HG02642 (cell line): ENCODE results near the gene HBA1.
"Not testable (repeated sequence)": the region's sequence is repeated elsewhere in the genome, so short reads cannot be mapped to it uniquely, and the experiment has no call there.

Experiments
- ATAC-seq: cut with Tn5 transposase; IDR thresholded peaks from one replicate; pipeline ENCODE4 v1.9.1; 2021; ENCODE audit warnings: mild to moderate bottlenecking; ENCODE audit not compliant: unreplicated experiment, poor library complexity

Gene HBA1

DNA sequence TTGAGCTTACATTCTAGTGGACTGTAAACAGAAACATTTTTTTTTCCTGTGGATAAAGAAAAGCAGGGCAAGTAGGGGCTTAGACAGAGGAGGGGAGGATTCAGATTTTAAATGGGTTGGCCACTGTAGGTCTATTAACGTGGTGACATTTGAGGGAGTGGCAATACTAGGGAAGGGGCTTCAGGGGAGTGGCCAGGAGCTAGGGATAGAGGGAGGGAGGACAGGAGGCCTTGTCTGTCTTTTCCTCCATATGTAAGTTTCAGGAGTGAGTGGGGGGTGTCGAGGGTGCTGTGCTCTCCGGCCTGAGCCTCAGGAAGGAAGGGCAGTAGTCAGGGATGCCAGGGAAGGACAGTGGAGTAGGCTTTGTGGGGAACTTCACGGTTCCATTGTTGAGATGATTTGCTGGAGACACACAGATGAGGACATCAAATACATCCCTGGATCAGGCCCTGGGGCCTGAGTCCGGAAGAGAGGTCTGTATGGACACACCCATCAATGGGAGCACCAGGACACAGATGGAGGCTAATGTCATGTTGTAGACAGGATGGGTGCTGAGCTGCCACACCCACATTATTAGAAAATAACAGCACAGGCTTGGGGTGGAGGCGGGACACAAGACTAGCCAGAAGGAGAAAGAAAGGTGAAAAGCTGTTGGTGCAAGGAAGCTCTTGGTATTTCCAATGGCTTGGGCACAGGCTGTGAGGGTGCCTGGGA, 17.2 kb upstream of the HBA1 start:
- no peak for ATAC-seq

GRCh38 chr16:160242-160641, 16.2 kb upstream of the HBA1 start:
- not testable (repeated sequence) for ATAC-seq

DNA sequence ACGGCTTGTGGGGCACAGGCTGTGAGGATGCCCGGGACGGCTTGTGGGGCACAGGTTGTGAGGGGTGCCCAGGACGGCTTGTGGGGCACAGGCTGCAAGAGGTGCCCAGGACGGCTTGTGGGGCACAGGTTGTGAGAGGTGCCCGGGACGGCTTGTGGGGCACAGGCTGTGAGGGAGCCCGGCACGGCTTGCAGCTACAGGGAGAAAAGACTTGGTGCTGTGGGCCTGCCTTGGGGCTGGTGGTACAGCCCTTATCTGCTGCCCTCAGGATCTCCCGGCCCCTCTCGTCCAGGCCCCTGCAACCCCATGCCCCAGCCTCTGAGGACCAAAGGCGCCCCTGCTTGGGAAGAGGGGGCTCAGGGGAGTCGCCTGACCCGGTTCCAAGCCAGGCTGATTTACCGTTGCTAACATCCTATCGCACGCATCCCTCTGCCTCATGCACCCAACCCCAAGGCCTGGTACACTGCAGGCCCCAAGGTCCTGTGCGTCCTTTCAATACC, 15.7 kb upstream of the HBA1 start:
- no peak for ATAC-seq

- ATAC-seq = no peak
Measured at GRCh38 chr16:162271-162991, 14.0 kb upstream of the HBA1 start.

DNA sequence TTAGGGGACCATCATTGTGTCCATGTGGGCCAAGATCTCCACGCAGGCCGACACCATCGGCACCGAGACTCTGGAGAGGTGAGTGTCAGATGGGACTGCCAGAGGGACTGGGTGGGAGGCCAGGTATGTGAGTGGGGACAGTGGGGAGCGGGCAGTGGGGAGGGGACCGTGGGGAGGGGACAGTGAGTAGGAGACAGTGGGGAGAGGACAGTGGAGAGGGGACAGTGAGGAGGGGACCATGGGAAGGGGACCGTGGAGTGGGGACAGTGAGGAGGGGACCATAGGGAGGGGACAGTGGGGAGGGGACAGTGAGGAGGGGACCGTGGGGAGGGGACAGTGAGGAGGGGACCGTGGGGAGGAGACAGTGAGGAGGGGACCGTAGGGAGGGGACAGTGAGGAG, 13.3 kb upstream of the HBA1 start:
- not testable (repeated sequence) for ATAC-seq

DNA sequence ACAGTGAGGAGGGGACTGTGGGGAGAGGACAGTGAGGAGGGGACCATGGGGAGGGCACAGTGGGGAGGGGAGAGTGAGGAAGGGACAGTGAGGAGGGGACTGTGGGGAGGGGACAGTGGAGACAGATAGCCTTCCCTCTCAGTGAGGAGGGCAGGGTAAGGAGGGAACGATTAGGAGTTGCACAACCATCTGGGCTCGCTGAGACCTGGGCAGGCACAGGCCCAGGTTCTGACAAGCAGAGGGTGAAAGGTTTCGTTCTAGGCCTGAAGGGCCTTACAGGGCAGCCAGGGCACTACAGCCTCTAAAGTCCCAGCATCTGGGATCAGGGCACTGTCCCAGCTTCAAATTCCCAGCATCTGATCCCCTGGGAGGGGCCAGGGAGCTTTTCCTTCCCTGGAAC, 12.8 kb upstream of the HBA1 start:
- not testable (repeated sequence) for ATAC-seq

DNA sequence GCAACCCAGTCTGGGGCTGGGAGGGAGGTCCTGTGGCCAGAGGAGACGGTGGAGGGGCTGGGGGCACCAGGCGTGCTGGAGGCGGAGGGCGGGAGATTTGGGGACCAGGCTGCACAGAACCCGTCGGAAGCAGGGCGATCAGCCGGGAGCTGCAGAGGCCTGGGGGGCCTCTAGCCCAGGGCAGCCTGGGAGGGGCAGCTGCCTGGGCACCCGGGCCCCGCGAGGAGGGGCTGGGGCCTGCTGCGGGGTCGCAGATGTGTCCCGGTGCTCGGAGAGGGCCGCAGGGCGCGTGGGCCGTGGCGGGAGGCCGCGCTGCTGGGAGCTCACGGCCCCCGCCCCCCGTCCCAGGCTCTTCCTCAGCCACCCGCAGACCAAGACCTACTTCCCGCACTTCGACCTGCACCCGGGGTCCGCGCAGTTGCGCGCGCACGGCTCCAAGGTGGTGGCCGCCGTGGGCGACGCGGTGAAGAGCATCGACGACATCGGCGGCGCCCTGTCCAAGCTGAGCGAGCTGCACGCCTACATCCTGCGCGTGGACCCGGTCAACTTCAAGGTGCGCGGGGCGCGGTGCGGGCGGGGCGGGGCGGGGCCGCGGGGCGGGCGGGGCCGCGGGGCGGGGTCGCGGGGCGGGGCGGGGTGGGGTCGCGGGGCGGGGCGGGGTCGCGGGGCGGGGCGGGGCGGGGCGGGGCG, 12.2 kb upstream of the HBA1 start:
- not testable (repeated sequence) for ATAC-seq

DNA sequence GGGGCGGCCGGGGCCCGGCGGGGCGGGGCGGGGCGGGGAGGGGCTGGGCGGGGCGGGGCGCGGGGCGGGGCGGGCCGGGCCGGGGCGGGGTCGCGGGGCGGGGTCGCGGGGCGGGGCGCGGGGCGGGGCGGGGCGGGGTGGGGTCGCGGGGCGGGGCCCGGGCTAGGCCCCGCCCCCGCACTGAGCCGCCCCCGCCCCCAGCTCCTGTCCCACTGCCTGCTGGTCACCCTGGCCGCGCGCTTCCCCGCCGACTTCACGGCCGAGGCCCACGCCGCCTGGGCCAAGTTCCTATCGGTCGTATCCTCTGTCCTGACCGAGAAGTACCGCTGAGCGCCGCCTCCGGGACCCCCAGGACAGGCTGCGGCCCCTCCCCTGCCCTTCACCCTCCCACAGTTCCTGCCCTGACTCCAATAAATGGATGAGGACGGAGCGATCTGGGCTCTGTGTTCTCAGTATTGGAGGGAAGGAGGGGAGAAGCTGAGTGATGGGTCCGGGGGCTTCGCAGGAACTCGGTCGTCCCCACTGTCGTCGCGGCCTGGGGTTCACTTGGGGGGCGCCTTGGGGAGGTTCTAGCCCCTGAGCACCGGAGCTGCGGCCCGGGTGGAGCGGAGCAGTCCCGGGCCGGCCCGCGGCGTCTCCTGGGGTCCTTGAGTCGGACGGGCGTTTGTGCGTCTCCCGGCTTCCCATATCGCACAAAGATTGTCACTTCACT, 11.5 kb upstream of the HBA1 start:
- ATAC-seq = no peak

DNA sequence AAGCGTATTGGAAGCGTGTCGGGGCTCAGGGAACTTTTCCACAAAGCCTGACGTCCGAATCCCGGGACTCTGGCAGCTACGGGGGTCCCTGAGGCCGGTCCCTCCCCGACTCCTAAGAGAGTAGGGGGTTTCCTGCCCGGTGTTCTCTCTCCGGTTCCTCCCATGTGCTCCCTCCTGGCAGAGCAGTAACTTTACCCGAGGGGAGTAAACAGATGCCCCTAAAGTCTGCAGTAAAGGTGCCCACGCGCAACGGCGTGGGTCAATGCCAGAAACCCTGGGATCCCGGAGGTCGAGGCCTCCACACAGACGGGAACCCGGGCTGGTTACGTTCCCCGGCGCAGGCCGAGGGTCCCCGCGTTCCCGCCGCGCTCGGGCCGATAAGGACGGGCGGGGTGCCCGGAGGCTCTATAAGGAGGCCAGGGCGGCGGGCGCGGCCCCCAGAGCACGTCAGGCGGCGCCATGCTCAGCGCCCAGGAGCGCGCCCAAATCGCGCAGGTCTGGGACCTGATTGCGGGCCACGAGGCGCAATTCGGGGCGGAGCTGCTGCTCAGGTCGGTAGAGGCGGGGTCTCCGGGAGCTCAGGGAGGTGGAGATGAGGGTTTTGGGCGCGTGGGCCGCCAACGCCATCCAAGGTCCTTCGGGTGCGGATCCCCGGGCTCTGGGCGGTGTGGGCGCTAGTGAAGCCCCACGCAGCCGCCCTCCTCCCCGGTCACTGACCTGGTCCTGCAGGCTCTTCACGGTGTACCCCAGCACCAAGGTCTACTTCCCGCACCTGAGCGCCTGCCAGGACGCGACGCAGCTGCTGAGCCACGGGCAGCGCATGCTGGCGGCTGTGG, 10.7 kb upstream of the HBA1 start, which contains the start of gene HBM:
TSS of gene HBM (plus strand) at position 440 of the 836 bp plus-strand sequence. CDS start at position 460, 20 bp downstream.
- no peak for ATAC-seq

- no peak for ATAC-seq
Measured at GRCh38 chr16:166375-167121, 9.9 kb upstream of the HBA1 start.

DNA sequence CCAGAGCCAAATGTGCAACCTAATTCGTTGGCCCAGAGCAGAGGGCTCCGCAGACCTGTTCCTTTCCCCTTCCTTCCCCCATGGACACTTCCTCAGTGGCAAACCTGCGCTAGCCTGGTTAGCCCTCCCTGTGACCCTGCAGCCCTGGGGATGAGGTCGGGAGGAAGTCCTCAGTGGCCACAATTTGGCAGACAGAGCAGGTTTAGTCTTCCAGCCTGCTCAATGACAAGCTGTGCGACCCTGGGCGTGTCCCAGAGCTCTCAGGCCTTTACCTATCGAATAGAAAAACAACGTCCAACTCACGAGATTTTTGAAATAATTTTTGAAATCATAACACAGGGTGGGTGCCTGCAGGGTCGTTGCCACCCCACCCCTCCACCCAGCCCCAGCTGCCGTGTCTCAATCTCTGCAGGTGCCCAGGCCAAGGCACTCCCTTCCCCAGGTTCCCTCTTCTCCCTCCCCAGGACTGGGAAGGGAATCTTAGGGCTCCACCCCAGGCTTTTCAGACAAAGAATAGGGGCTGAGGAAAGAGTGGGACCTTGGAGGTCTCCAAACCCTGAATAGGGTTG, 9.3 kb upstream of the HBA1 start:
- no peak for ATAC-seq

GRCh38 chr16:168424-168823, 8.1 kb upstream of the HBA1 start:
- ATAC-seq = no peak

GRCh38 chr16:169014-169413, 7.5 kb upstream of the HBA1 start:
- no peak for ATAC-seq

DNA sequence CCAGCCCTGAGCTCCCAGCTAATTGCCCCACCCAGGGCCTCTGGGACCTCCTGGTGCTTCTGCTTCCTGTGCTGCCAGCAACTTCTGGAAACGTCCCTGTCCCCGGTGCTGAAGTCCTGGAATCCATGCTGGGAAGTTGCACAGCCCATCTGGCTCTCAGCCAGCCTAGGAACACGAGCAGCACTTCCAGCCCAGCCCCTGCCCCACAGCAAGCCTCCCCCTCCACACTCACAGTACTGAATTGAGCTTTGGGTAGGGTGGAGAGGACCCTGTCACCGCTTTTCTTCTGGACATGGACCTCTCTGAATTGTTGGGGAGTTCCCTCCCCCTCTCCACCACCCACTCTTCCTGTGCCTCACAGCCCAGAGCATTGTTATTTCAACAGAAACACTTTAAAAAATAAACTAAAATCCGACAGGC, 6.4 kb upstream of the HBA1 start:
- ATAC-seq = not testable (repeated sequence)

- no peak for ATAC-seq
Measured at GRCh38 chr16:170788-171187, 5.7 kb upstream of the HBA1 start.

- not testable (repeated sequence) for ATAC-seq
Measured at GRCh38 chr16:172374-172941, 4.0 kb upstream of the HBA1 start, which contains the start of gene HBA2. TSS of gene HBA2 (plus strand) at chr16:172876. CDS start at chr16:172913, 37 bp downstream.

GRCh38 chr16:173211-173854, 3.1 kb upstream of the HBA1 start:
- not testable (repeated sequence) for ATAC-seq
